D721Med (cell line): ENCODE data around the gene POP4.

Experiments
- DNase-seq: peaks from one replicate; pipeline ENCODE4 v3.0.0; 2011; ENCODE audit warnings: low spot score; ENCODE audit not compliant: insufficient read length
- FAIRE-seq: peaks from 2 replicates; lab custom pipeline; 2011; peaks lifted over from hg19 to GRCh38; lab: Jason Lieb, UNC
- TF ChIP-seq, protein P1 (sequence below): IDR thresholded peaks from 2 replicates; pipeline ENCODE4 v1.5.1; 2012; ENCODE audit warnings: mild to moderate bottlenecking, control low read depth; ENCODE audit not compliant: insufficient read depth; ENCODE audit errors: missing control alignments

POP4 gene

DNA sequence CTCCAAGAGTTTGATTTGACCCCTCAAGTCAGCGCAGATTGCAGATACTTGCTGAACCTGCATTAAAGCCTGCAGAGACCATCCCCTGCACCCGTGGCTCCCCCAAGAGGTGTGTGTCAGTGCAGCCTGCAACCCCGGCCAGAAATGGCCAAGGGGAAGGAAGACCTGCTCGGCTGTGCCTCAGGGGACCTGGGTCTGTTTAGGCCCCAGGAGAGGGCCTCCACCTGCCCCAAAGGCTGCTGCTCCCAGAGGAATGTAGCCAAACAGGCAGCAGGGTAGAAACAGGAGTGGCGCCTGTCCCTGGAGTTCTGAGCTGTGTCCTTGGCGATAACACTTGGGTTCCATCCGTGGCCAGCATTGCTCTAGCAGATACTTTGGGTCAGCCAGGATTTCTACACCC, 8.0 kb downstream of the POP4 start:
- TF ChIP-seq, protein P1, sequence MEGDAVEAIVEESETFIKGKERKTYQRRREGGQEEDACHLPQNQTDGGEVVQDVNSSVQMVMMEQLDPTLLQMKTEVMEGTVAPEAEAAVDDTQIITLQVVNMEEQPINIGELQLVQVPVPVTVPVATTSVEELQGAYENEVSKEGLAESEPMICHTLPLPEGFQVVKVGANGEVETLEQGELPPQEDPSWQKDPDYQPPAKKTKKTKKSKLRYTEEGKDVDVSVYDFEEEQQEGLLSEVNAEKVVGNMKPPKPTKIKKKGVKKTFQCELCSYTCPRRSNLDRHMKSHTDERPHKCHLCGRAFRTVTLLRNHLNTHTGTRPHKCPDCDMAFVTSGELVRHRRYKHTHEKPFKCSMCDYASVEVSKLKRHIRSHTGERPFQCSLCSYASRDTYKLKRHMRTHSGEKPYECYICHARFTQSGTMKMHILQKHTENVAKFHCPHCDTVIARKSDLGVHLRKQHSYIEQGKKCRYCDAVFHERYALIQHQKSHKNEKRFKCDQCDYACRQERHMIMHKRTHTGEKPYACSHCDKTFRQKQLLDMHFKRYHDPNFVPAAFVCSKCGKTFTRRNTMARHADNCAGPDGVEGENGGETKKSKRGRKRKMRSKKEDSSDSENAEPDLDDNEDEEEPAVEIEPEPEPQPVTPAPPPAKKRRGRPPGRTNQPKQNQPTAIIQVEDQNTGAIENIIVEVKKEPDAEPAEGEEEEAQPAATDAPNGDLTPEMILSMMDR: no peak
- no peak for FAIRE-seq
- no peak for DNase-seq

DNA sequence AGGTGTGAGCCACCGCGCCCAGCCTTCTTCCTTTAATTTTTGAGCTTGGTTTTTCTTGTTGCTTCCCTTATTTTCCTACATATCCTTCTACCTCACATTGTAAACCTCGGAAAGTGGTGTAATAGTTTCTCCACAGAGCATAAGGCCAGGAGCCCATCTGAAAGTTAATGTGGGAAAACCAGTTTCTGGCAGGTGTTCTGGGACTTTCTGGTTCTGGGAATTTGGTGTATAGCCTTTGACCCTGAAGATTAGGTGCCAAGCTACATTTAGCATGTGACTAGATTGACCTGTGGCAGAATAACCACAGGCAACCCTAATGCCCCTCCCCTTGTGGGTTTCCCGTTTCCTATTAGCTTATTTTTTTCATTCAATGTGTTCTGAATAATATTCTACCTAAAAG, 8.7 kb downstream of the POP4 start:
- FAIRE-seq (no peak), DNase-seq (no peak)
- TF ChIP-seq, protein P1: no peak

- FAIRE-seq (no peak), DNase-seq (no peak)
- TF ChIP-seq, protein P1: no peak
These were observed 9.9 kb downstream of the POP4 start for GRCh38 chr19:29615891-29616425.

GRCh38 chr19:29616541-29616940, 10.5 kb downstream of the POP4 start:
- TF ChIP-seq, protein P1: no peak
- FAIRE-seq: no peak
- DNase-seq: no peak

GRCh38 chr19:29617366-29618266, 11.5 kb downstream of the POP4 start:
- TF ChIP-seq, protein P1: no peak
- FAIRE-seq (no peak), DNase-seq (no peak)

DNA sequence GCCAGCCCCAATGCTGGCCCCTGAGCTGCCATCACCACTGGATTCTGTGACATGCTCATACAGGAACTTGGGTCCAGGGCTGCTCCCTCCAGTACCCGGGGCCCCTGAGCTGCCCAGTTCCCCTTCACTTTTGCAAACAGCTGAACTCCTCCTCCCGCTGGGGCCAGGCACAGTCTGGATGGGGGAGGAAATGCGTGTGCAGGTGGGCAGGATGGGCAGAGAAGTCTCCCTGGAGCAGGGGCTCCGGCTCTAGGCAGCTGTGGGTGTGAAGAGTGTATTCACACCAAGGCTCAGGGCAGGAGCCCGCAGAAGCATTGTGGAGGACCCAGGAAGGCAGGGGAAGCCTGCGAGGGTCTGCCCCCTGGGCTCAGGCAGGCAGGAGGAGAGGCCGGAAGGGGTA, 12.4 kb downstream of the POP4 start:
- TF ChIP-seq, protein P1: no peak
- DNase-seq (no peak), FAIRE-seq (no peak)

- no peak for FAIRE-seq
- no peak for DNase-seq
- TF ChIP-seq, protein P1: no peak
These were observed 12.8 kb downstream of the POP4 start for GRCh38 chr19:29618871-29619270.
